ENCODE measurements around the gene FLOT2.

Gene FLOT2

GRCh38 chr17:28928061-28928460, 30.5 kb upstream of the FLOT2 start:
- FAIRE-seq, result no peak
- TF ChIP-seq, protein P1, sequence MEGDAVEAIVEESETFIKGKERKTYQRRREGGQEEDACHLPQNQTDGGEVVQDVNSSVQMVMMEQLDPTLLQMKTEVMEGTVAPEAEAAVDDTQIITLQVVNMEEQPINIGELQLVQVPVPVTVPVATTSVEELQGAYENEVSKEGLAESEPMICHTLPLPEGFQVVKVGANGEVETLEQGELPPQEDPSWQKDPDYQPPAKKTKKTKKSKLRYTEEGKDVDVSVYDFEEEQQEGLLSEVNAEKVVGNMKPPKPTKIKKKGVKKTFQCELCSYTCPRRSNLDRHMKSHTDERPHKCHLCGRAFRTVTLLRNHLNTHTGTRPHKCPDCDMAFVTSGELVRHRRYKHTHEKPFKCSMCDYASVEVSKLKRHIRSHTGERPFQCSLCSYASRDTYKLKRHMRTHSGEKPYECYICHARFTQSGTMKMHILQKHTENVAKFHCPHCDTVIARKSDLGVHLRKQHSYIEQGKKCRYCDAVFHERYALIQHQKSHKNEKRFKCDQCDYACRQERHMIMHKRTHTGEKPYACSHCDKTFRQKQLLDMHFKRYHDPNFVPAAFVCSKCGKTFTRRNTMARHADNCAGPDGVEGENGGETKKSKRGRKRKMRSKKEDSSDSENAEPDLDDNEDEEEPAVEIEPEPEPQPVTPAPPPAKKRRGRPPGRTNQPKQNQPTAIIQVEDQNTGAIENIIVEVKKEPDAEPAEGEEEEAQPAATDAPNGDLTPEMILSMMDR (IDR thresholded peaks at IDR 0.05; ENCODE audit: insufficient read depth, missing control alignments), result no peak
- no peak for DNase-seq (ENCODE audit: insufficient read length, low spot score)

- DNase-seq (ENCODE audit: insufficient read length, low spot score) (no peak), FAIRE-seq (no peak)
- TF ChIP-seq, protein P1 (IDR thresholded peaks at IDR 0.05; ENCODE audit: insufficient read depth, missing control alignments), result no peak
Observed at GRCh38 chr17:28926786-28927185, 29.3 kb upstream of the FLOT2 start.

DNA sequence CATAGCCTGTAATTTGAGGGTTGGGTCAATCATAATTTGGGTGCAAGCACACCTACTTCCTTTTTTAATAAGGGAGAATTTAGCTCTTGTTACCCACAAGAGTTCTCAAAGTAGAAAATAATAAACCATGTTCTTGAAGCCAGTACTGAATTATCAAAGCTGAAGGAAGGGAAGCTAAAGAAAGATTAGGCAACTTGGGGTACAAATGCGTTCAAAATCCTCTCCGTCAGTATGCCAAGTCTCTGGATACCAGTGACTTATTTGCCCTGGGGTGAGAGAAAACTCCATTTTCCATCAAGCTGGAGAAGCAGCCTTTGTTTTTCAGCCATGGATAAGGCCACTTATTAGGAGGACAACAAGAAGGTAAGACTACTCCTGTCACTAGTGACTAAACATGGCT, 28.8 kb upstream of the FLOT2 start:
- no peak for DNase-seq (ENCODE audit: insufficient read length, low spot score)
- FAIRE-seq, result no peak
- TF ChIP-seq, protein P1 (IDR thresholded peaks at IDR 0.05; ENCODE audit: insufficient read depth, missing control alignments), result no peak

- FAIRE-seq (no peak), DNase-seq (ENCODE audit: insufficient read length, low spot score) (no peak)
- TF ChIP-seq, protein P1 (IDR thresholded peaks at IDR 0.05; ENCODE audit: insufficient read depth, missing control alignments), result no peak
Observed at GRCh38 chr17:28925912-28926365, 28.4 kb upstream of the FLOT2 start.

DNA sequence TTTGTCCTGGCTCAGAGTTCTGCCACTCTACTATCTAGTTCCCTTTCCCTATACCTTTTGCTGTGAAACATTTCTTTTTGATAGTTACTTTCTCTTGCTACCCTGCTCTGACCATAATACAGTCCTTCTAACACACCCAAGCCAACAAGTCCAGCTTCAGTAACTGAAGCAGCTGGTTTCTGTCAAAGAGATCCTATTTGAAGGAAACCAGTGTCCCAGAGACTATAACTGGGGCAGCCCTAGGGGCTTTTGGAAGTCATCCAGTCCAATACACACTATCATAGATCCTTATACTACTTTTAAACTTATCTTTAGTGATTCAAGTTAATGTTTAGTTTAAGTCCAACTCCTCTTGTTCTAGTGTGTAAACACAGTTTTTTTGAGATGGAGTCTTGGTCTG, 22.7 kb upstream of the FLOT2 start:
- DNase-seq (ENCODE audit: insufficient read length, low spot score) (no peak), FAIRE-seq (no peak)
- TF ChIP-seq, protein P1 (IDR thresholded peaks at IDR 0.05; ENCODE audit: insufficient read depth, missing control alignments), result no peak

DNA sequence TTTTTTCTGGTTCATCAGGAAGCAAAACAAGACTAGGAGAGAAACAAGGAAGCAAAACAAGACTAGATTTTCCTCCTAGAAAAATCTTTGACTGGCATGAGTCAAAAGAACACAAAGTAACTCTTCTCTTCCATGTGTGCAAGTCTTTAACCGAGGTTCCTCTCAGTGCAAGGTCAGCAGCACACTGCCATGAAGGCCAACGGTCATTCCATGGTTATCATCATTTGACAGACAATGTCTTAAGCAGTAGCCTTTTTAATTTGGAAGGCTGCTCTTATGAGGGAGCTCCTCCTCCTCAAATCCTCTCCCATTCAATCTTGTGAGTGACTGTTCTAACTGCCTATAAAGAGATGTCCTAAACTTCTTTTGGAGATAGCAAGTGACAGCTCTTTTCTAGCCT, 20.8 kb upstream of the FLOT2 start:
- FAIRE-seq, result no peak
- DNase-seq (ENCODE audit: insufficient read length, low spot score), result no peak
- TF ChIP-seq, protein P1 (IDR thresholded peaks at IDR 0.05; ENCODE audit: insufficient read depth, missing control alignments), result no peak

DNA sequence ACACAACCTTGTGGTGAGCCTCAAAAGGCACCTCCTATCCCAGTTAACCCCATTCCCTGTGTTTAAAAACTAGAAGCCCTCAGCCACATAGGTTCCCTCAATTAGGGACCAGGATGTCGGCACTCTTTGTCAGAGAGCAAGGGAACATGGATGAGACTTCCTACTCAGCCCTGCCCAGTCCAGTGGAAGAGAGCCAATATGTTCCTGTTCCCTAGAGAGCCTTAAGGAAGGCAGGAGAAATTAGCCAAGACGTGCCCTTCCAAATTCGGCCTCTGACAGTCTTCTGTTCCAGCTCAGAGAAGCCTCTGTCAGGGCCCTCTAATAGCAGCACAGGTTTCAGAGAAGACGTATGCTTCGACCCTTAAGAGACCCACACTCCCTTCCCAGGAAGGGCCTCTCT, 19.9 kb upstream of the FLOT2 start:
- TF ChIP-seq, protein P1 (IDR thresholded peaks at IDR 0.05; ENCODE audit: insufficient read depth, missing control alignments), result no peak
- no peak for DNase-seq (ENCODE audit: insufficient read length, low spot score)
- FAIRE-seq, result no peak

Data from D721Med (cell line).